Stimulated activated naive CD4-positive, alpha-beta T cell treated with Interleukin-2 at 50 U/mL for 16 hours (primary cell): ENCODE data around the gene DCLRE1B.

Experiments
- DNase-seq: peaks from one replicate; lab custom pipeline; 2025; lab: John Stamatoyannopoulos, UW

The DCLRE1B gene

DNA sequence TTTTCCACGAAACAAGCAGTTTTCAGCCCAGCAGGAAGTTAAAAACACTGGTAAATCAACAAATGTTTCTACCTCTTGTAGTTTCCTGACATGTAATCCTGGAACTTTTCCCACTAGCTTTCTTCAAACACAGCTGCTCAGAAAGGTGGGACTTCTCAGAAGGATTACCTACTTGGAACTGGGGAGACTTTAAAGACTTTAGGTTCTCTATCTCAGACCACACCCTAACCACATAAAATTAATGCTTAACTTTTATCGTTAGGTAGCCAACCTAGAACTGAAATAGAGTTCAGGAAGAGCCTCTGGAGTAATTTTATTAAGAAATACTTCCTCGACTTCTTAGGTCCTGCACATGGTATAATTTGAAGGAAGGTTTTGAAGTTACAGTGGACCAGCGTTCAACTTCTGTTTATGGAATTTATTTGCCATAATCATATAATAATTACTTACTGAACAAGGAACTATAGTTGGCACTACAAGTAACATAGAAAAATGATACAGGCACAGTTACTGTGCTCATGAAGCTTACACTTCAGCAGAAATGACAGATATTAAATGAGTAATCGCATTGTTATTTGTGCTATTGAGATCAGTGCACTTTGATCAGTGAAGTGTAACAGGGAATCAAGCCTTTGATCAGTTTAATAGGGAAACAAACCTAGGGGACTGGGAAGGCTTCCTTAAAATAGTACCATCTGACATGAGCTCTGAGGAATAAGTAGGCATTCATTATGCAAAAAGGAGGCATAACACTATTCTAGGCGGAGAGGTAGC lies 17.5 kb upstream of the DCLRE1B start, which contains the start of gene BCL2L15:
Gene BCL2L15, minus strand, starts transcription at position 180 of the 774 bp plus-strand sequence. CDS start 206 bp downstream, outside the sequence.
- DNase-seq = no peak

- no peak for DNase-seq
These were observed 14.3 kb upstream of the DCLRE1B start for GRCh38 chr1:113890816-113891215.

GRCh38 chr1:113891631-113892220 lies 13.4 kb upstream of the DCLRE1B start:
- DNase-seq = no peak

- DNase-seq = no peak
These were observed 11.9 kb upstream of the DCLRE1B start for GRCh38 chr1:113893267-113893666.

DNA sequence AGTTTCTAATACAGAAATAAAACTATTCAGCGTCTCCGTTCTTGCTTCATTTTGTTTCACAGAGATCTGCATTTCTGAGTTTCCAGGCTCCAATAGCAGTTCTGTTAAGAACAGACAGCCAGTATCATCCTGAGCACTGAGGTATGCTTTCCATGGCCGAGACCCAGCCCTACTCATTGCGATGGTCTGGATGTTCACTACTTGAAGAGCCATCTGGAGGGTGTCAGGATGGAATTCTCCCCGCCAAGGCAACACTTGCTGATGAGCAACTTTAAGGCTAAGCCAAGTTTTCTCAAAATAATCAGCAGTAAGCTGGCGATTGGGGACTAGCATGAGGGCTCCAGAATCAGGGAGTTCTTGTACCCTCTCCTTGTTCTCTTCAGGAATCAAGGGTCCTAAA lies 10.0 kb upstream of the DCLRE1B start:
- no peak for DNase-seq

- no peak for DNase-seq
These were observed 9.2 kb upstream of the DCLRE1B start for GRCh38 chr1:113895961-113896360.

DNA sequence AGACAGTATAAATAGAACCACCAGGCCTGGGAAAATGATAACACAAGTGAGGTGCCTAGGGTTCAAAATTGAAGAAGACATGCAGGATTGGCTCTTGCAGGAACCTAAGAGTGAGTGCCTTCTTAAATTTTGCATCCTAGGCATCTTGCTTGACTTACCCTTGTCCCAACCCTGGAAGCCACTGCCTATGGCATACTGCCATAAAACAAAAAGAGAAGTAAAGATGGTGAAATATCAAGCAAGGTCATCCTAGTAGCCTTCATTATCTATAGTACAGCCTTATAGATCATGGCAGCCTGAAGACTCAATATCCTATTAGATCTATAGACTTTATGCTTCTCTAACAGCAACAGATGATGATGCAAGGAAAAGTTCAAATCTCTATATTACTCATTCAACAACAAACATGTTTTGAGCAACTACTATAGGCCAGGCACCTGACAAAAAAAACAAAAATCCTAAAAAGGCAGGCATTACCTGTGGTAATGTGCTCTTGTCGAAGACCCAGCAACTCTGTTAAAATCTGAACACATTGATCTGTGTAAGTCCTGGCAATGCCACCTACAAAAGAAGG lies 6.8 kb upstream of the DCLRE1B start:
- no peak for DNase-seq

DNA sequence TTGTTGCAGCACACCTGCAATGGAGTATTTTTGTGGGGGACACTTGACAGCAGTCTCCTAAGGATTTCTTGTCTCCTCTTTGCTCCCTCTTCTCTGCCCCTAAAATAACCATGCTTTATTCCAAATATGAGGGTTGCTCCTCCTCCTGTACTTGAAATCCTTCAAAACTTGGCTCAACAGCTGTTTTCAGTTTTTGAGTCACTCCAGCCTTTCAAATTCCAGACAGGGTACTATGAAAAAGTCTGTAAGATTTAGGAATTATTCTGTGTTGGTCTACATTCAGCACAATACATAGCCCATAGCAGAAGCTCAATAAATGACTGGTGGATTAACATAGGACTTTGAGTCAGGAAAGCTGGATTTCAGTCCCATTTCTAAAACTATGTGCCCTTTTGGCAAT lies 6.0 kb upstream of the DCLRE1B start:
- DNase-seq = no peak

GRCh38 chr1:113901191-113901590 lies 3.9 kb upstream of the DCLRE1B start:
- no peak for DNase-seq

GRCh38 chr1:113903501-113904292 lies 1.4 kb upstream of the DCLRE1B start:
- no peak for DNase-seq

DNA sequence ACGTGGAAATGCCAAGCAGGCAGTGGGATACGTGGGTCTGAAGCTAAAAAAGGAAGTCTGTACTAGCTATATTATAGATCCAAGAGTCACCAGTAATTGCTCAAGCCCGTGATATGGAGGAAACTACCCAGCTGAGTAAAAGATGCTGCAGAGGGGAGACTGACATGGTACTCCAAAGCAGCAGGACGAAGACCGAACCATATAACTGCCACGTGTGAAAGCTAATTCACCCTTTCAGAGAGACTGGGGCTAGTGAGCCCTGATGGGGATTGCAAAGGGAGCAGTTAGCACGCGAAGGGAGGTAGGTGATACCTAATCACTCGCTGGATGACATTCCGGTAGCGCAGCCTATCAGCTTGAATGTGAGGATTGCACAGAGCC lies 843 bp upstream of the DCLRE1B start:
- DNase-seq = no peak

- no peak for DNase-seq
These were observed 322 bp downstream of the DCLRE1B start for GRCh38 chr1:113905435-113905861.

DNA sequence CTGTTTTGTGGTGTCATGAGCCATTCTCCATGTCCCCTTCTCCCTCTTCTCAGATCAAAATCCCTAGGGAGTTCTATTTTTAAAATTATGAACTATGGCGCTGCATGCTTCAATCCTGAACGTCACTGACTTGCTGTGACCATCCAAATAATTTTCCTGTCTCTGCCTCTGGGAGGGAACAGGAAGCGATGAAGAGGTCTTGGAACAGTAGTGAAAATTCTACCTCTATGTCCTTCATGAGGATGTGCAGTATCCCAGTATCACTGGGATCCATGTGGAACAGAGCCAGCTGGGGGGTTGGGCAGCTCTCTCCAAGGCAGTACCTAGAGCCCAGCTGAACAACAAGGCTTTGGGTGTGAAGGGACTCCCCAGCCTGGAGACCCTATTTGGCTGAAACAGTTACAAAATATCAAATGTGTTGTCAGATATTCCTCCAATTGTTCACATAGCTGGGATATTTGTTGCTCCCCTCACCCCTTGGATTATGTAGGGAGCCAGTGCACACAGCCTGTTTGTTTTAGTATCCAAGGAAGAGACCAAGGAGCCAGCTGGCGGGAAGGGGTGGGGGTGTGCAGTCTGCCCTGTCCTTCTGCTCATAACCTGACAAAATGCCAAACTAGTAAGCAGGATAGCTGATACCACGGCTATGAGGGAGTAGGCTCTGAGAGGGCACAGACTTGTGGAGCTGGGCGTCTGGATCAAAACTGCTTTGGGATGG lies 7.6 kb downstream of the DCLRE1B start:
- no peak for DNase-seq

GRCh38 chr1:113913312-113913668 lies 8.2 kb downstream of the DCLRE1B start:
- no peak for DNase-seq

GRCh38 chr1:113913887-113914664 lies 8.9 kb downstream of the DCLRE1B start:
- DNase-seq = no peak

DNA sequence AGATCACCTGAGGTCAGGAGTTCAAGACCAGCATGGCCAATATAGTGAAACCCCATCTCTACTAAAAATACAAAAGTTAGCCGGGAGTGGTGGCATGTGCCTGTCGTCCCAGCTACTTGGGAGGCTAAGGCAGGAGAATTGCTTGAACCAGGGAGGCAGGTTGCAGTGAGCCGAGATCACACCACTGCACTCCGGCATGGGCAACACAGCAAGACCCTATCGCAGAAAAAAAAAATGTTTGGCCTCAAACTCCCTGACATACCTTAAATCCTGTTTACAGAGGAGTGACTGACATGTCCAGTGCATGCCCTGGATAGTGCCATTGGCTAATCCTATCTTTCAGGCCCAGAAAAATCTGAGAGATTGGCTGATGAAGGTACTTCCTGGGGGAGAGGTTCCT lies 11.8 kb downstream of the DCLRE1B start:
- DNase-seq = no peak

DNA sequence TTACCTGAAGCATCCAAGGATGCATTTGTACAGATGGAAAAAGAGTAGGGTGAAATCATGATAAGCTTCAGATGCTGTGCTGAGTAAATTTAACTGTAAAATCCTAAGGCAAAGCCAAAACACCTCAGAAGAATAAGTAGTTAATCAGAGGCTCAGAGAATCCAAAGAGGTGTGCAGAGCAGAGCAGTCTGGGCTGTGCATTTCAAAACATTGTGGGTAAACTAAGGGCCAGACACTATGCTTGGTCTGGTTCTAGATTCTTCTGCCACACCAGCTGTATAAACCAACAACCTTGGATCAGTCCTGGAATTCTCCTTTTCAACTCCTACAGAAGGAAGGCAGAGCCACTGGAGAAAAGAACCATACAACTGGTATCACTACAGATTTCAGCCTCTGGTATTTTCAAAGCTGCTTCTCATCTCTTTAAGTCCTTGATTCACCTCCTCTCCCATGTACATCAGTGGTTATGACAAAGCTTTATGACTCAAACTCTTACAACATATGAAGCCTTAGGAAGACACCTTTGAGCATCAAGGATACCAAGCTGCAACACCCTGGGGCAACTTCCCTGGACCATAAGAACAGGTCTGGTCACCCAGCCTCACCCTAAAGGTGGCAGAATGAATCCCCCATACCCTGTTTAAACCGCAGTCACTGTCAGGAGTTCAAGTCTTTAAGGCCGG lies 12.4 kb downstream of the DCLRE1B start:
- DNase-seq = no peak

DNA sequence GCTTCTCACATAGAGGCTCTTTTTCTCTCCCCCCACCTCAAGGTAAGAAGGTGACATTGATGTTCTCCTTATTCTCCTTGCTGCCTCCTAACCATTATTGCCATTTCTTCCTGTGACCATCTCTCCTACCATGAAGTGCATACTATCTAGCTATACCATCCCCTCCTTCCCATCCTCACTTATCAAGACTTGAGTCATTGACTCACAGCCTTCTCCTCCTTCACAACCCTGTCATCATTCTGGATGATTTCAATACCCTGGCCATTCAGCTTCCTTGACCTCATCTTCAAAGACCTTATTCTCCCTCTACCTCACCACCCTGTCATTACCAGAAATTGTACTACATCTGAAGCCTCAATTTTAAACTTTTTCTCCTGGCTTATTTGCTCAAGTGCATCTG lies 13.1 kb downstream of the DCLRE1B start:
- no peak for DNase-seq

DNA sequence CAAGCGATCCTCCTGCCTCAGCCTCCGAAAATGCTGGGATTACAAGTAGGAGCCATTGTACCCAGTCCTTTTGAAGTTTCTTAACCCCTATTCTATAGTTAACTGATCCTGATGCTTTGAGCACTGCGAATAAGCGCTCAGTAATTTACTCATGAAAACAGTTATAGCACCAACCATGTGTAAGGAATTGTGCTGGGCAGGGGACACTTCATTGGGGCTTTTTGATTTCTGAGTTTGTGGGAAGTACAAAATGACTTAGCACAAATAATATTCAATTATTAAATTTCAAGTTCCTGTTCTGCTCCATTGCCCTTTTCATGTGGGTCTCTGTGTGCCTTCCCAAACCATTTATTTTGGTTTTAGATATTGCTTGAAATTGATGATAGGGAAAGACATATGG lies 17.8 kb downstream of the DCLRE1B start:
- DNase-seq = no peak

DNA sequence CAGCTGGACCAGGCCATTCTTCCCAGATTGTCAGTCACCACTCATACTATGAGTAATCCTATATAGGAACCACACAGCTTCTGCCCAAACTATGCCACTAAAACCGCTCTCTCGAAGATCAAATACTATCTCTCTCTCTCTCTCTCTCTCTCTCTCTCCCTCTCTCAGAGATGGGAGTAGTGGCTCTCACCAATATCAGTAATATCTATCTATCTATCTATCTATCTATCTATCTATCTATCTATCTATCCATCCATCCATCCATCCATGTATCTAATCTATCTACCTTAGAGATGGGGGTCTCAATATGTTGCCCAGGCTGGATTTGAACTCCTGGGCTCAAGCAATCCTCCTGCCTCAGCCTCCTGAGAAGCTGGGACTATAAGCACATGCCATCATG lies 19.3 kb downstream of the DCLRE1B start:
- no peak for DNase-seq
